Endothelial cell of coronary artery (primary cell): Measurements from ENCODE around the gene SNX21. TPM values are rescaled to one million over a fixed set of nuclear protein-coding genes. Genes with fewer than 3 reads are reported as not detected.

Source experiments
- total RNA-seq: library from RNA; depleted of rRNA; stranded (reverse); fragments of >200 nt; gene quantifications from 2 replicates; pipeline ENCODE4 v1.2.3, GENCODE V29; 2014

The SNX21 gene, protein sequence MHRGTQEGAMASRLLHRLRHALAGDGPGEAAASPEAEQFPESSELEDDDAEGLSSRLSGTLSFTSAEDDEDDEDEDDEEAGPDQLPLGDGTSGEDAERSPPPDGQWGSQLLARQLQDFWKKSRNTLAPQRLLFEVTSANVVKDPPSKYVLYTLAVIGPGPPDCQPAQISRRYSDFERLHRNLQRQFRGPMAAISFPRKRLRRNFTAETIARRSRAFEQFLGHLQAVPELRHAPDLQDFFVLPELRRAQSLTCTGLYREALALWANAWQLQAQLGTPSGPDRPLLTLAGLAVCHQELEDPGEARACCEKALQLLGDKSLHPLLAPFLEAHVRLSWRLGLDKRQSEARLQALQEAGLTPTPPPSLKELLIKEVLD
- total RNA-seq: 13.6 and 19.0 TPM in 2 replicates

DNA sequence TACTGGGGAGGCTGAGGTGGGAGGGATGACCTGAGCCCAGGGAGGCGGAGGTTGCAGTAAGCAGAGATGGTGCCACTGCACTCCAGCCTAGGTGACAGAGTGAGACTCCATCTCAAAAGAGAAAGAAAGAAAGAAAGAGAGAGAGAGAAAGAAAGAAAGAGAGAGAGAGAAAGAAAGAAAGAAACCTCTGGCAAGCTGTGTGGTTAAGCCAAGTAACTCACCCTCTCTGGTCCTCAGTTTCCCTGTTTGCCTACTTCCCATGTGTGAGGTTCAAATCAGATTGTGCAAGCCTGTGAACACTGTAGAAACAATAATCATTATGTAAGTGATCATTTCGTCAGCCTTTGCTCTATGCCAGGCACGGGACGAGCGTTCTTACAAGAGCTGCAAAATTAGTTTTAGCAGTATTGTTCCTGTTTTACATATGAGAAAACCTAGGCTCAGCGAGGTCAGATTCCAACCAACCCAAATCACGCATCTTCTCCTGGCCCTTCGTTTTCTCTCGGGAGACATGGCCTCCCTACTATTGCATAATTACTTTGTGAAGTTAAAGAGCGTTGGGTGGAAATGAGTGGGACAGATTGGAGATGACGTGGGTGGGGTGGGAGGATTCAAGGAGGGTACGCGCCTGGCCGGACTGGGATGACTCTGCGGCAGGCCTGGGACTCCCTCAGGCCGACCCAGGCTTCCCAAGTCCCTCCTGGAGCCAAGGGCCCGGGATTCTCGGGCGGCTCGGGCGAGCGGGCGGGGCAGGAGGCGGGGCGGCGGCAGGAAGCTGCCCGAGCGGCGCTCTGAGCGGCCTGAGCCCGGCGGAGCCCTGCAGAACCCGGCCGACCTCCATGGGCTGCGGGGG is at the start of gene SNX21:
Gene SNX21 (plus strand): TSS at position 770 of the 853 bp plus-strand sequence. CDS start 121 bp downstream, outside the sequence.

DNA sequence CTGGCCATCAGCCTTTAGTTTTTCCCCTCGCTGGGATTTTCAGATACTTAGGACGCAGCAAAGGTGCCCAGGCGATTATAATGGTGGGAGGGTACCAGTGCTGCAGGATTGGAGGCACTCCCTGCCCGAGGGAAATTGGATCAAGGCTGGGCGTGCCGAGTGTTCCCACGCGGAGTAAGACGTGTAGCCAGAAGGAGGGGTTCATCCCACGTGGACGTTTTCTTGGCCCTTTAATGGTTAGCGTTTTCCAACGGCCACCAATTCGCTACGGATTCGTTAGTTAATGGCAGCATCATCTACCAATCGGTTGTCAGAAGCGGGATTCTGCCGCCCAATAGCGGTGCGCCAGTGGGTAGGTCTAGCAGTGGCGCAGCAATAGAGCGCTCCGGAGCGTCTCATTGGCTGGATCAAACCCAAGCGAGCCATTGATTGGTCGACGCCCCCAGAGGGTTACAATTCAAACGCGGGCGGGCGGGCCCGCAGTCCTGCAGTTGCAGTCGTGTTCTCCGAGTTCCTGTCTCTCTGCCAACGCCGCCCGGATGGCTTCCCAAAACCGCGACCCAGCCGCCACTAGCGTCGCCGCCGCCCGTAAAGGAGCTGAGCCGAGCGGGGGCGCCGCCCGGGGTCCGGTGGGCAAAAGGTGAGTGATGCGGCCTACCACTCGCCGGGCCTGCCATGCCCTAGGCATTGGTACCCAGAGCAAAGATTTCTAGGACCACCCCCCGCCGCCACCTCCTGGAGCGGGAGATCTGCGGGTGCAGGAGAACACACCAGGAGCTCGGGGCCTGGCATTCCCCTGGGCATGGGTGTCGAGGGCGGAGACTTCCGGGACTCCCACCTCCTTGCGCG is 21.2 kb upstream of the SNX21 start, which contains the start of gene UBE2C:
Gene UBE2C (plus strand): TSS at position 488 of the 849 bp plus-strand sequence. CDS start 52 bp downstream, at position 540.

DNA sequence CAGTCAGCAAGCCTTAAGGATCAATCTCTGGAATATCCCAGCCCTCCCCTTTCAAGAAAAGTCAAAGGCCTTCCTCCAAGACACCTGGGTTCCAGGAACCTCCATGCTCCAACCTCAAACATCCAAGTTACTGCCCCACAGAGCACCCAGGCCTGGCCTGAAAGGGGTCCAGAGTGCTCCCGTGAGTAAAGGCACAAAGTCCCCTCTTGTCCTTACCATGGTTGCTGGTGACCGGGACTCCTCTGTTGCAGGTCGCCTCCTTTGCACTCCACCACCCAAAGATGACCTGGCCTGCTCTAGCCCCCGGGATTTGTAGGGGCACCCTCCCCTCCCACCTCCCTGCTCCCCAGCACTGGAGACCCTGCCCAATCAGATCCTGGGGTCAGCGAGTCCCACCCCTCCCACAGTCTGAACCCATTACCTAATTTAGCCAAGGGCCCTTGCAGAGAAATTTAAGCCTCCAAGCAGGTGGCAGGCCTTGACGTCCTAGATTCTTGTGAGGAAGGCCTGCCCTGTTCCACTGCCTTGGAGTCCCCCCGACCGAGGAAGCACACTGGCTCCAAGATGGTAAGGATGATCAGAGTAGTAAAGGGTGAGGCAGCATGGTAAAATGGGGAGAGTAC is 6.5 kb upstream of the SNX21 start, which contains the start of gene TNNC2:
Gene TNNC2 (minus strand): TSS at position 283 of the 623 bp plus-strand sequence. CDS start 64 bp downstream, at position 219.

DNA sequence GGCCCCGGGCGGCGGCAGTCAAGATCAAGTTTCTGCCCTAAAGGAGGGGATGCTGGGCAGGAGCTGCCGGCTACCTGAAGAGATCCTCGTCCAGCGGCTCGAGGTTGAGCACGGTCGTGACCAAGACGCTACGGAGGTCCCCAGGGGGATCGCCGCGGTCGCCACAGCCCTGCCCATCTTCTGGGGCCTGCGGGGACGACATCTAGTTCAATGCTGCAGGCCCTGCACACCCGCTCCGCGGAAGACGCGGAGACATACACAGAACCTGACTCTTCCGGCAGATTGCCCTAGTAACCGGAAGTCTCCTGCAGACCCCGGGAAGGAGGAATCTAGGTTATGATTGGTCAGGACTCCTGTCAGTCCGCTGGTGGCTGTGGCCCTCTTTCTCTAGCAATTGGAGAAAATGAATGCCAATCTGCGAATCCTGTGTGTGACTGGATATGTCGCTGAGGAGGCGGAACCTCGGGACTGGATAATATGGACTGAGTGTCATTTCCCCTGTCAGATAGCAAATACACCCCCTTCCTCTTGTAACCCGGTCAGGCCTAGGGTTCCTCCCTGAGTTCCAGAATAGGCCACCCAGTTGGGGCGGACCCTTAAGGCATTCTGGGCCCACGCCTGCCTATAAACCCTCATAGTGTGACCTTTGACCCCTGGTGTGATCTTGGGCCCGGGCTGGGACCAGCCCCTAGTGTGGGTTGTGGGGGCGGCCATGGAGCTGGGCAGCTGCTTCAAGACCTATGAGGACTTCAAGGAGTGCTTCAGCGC is 23.7 kb downstream of the SNX21 start, which contains the start of the genes ACOT8 and ZSWIM3:
Gene ACOT8 (minus strand): TSS at position 279 of the 768 bp plus-strand sequence. CDS start 77 bp downstream, at position 202.
Gene ZSWIM3 (plus strand): TSS at position 501 of the 768 bp plus-strand sequence. CDS start 212 bp downstream, at position 713.

DNA sequence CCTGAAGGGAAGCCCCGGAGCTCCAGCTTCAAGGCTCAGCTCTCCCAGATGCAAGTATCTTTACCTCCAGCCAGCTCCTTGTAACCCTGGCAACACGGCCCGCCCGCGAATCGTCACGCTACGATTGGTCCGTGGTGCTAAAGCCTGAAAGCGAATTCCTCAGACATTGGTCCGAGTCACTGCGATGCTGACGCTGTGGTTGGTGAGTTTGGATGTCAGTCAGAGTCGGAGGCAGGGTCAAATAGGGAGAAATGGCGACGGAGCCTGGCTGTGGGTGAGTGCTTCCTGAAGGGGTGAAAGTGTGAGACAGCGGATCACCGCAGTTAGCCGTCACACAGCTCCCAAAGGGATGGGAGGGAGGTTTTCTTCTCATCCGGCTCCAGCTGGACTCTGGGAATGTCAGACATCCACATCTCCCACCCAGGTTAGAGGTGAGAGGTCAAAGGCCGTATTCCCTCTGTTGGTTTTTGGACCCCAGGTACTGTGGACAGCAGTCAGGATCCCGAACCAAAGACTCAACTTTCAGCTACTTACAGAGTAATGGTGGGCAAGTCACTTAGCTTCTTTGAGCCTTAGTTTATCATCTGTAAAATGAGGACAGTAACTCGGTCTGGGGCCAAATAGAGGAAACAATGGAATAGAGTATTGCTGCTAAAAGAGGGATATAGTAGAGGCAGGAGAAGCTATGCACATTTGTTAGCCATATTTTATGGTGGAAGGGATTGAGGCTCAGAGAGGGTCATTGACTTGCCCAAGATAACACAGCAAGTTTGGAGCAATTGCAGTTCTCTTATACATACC is 47.6 kb downstream of the SNX21 start, which contains the start of gene ZSWIM1:
Gene ZSWIM1 (plus strand): TSS at position 240 of the 801 bp plus-strand sequence. CDS start 1,366 bp downstream, outside the sequence.

DNA sequence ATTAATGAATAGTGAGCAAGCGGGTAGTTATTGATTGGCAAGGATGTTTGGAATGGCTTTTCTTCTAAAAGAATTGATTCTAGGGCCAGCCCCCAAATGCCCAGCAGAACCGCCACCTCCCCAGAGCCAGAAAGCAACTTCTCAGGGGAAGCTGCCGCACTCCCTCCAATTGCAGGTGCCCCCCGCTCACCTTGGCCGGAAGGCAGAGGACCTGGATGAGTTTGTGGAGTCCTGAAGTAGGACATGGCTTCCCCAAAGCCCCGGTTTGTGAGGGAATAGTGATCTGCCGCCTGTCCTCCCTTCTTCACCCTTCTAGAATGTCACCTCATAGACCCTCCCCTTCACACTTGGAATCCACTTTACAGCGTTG is 53.7 kb downstream of the SNX21 start, which contains the start of gene SPATA25:
Gene SPATA25 (minus strand): TSS at position 277 of the 370 bp plus-strand sequence. CDS start 32 bp downstream, at position 245.

DNA sequence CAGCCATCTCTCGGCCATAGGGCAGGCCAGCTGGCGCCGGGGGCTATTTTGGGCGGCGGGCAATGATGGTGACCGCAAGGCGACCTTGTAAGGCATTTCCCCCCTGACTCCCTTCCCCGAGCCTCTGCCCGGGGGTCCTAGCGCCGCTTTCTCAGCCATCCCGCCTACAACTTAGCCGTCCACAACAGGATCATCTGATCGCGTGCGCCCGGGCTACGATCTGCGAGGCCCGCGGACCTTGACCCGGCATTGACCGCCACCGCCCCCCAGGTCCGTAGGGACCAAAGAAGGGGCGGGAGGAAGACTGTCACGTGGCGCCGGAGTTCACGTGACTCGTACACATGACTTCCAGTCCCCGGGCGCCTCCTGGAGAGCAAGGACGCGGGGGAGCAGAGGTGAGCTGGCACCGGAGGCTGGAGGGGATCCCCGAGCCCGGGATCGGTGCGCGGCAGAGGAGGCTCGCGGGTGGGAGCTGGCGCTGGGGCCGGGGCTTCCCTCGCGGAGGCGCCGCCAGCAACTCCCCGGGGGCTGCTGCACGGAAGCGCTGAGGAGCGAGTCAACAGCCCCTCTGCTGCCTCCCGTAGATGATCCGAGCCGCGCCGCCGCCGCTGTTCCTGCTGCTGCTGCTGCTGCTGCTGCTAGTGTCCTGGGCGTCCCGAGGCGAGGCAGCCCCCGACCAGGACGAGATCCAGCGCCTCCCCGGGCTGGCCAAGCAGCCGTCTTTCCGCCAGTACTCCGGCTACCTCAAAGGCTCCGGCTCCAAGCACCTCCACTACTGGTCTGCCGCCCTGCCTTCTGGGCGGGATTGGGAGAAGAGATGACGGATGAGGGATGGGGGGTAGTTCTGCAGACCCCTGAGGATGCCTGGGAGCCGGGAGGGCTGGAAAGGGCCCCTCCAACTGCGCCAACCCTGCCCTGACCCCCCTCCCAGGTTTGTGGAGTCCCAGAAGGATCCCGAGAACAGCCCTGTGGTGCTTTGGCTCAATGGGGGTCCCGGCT is 57.7 kb downstream of the SNX21 start, which contains the start of the genes CTSA and NEURL2:
Gene CTSA (plus strand): TSS at position 351 of the 999 bp plus-strand sequence. CDS start 234 bp downstream, at position 585.
Gene NEURL2 (minus strand): TSS at position 224 of the 999 bp plus-strand sequence. CDS start 217 bp downstream, at position 7.

Other genes with a start within 250 kb of the SNX21 start
- gene WFDC10A, start 204.1 kb upstream of the SNX21 start, total RNA-seq: not detected in 2 replicates
- gene WFDC9, start 202.5 kb upstream of the SNX21 start, total RNA-seq: not detected in 2 replicates
- not detected in 2 replicates for gene WFDC11, start 163.6 kb upstream of the SNX21 start, total RNA-seq
- gene WFDC13, start 131.8 kb upstream of the SNX21 start, total RNA-seq: not detected in 2 replicates
- gene WFDC10B, start 128.8 kb upstream of the SNX21 start, total RNA-seq: not detected in 2 replicates
- gene SPINT4, start 111.5 kb upstream of the SNX21 start, total RNA-seq: not detected in 2 replicates
- 0.28 TPM in 1 of 2 replicates, not detected in the other for gene WFDC3, start 41.9 kb upstream of the SNX21 start, total RNA-seq
- gene DNTTIP1, start 41.8 kb upstream of the SNX21 start, total RNA-seq: 13.9 and 14.8 TPM in 2 replicates
- 9.7 and 23.3 TPM in 2 replicates for gene UBE2C, start 21.2 kb upstream of the SNX21 start, total RNA-seq
- not detected in 2 replicates for gene TNNC2, start 6.5 kb upstream of the SNX21 start, total RNA-seq
- 25.8 and 34.6 TPM in 2 replicates for gene ACOT8, start 23.6 kb downstream of the SNX21 start, total RNA-seq
- 5.8 and 7.4 TPM in 2 replicates for gene ZSWIM3, start 23.8 kb downstream of the SNX21 start, total RNA-seq
- 3.6 TPM in 2 replicates for gene ZSWIM1, start 47.4 kb downstream of the SNX21 start, total RNA-seq
- gene SPATA25, start 53.8 kb downstream of the SNX21 start, total RNA-seq: 0.63 and 0.75 TPM in 2 replicates
- 2.0 and 2.2 TPM in 2 replicates for gene NEURL2, start 57.4 kb downstream of the SNX21 start, total RNA-seq
- gene CTSA, start 57.5 kb downstream of the SNX21 start, total RNA-seq: 34.3 and 49.5 TPM in 2 replicates
- gene PLTP, start 78.4 kb downstream of the SNX21 start, total RNA-seq: 8.2 and 13.7 TPM in 2 replicates
- gene PCIF1, start 100.9 kb downstream of the SNX21 start, total RNA-seq: 6.5 and 6.9 TPM in 2 replicates
- gene ZNF335, start 138.4 kb downstream of the SNX21 start, total RNA-seq: 9.0 and 11.6 TPM in 2 replicates
- 0.09 TPM in 1 of 2 replicates, not detected in the other for gene MMP9, start 175.1 kb downstream of the SNX21 start, total RNA-seq
- gene SLC12A5, start 195.4 kb downstream of the SNX21 start, total RNA-seq: 0.19 and 0.63 TPM in 2 replicates